Measurements from ENCODE around the gene ZNF556. TPM values are rescaled to one million over a fixed set of nuclear protein-coding genes. Genes with fewer than 3 reads are reported as not detected.

ZNF556 gene
- total RNA-seq: 0.32 and 0.86 TPM in 2 replicates

DNA sequence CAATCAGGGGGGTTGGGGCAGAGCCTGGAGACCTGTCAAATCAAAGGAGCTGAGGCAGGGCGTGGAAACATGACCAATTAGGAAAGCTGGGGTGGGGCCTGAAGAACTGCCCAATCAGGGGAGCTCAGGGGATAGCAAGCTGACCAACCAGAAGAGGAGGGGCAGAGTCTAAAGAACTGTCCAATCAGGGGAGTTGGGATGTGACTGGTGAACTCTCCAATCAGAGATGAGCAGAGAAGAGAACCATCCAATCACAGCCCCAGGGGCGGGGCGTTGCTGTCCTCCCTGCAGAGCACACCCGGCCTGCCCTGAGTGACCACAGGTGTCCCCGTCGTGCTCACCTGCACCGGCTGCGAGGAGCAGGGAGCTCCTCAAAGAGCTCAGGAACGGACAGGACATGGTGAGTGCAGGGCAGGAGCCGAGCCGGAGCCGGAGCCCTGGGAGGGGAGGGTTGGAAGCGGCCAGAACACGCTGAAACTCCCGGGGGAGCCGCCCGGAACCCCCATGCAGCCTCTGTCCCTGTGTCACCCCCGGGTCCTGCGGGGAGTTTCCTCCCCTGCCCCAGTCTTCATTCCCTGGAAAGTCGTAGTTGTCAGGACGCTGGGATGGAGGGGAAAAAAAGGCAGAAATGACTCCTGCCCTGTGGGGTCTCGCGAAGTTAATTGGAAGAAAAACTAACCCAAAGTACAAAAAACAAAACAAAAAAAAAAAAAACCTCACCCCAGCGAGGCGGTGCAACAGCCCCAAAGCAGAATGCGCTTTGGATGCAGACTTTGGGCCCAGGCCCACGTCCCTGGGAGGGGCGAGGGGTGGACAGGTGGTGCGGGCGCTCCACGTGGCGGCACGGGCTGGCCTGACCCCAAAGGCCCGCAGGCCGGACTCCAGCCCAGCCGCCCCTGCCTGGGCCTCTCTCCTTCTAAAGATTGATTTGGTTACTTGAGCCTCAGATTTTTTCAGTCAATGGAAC is at the start of gene ZNF556:
ZNF556 (plus strand) TSS at position 311 of the 967 bp plus-strand sequence; CDS start at position 398, 87 bp downstream.
- peak within 1 kb of the TSS; percentile 53 for H3K4me3 ChIP-seq (ENCODE audit: low read depth, low read length)
- TF ChIP-seq, protein P1, sequence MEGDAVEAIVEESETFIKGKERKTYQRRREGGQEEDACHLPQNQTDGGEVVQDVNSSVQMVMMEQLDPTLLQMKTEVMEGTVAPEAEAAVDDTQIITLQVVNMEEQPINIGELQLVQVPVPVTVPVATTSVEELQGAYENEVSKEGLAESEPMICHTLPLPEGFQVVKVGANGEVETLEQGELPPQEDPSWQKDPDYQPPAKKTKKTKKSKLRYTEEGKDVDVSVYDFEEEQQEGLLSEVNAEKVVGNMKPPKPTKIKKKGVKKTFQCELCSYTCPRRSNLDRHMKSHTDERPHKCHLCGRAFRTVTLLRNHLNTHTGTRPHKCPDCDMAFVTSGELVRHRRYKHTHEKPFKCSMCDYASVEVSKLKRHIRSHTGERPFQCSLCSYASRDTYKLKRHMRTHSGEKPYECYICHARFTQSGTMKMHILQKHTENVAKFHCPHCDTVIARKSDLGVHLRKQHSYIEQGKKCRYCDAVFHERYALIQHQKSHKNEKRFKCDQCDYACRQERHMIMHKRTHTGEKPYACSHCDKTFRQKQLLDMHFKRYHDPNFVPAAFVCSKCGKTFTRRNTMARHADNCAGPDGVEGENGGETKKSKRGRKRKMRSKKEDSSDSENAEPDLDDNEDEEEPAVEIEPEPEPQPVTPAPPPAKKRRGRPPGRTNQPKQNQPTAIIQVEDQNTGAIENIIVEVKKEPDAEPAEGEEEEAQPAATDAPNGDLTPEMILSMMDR (IDR thresholded peaks at IDR 0.05; ENCODE audit: insufficient read depth, low read depth, low read length): no peak
- DNase-seq (ENCODE audit: low read depth): peak; percentile 83

DNA sequence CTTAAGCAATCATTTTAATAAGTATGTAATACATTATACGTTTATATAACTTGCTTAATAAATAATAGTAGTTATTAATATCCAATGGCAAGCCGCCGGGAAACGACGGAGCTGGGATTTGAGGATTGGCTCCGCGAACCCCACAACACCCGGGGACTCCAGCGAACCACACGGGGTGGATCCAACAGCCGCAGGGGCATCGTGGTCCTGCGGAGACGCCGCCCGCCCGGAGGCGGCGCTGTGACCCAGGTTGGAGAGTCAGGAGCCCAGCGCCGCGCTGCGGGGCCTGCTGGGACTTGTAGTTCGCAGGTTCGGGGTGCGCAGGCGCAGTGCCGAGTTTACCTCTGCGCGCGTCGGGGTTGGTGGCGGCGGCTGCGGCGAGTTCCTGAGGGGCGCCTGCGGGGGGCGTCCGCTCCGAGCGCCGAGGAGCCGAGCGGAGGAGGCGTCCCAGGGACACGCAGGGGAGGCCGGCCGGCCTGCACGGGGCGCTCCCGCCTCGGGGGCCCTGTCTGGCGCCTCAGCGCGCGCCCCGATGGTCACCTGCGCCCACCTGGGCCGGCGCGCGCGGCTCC is 47.5 kb upstream of the ZNF556 start, which contains the start of gene ZNF554:
ZNF554 (plus strand) TSS at position 329 of the 572 bp plus-strand sequence; CDS start at position 533, 204 bp downstream.
- DNase-seq (ENCODE audit: low read depth): peak; percentile 96
- H3K4me3 ChIP-seq (ENCODE audit: low read depth, low read length): peak within 1 kb of the TSS; percentile 79
- TF ChIP-seq, protein P1 (IDR thresholded peaks at IDR 0.05; ENCODE audit: insufficient read depth, low read depth, low read length): peak; percentile 98

DNA sequence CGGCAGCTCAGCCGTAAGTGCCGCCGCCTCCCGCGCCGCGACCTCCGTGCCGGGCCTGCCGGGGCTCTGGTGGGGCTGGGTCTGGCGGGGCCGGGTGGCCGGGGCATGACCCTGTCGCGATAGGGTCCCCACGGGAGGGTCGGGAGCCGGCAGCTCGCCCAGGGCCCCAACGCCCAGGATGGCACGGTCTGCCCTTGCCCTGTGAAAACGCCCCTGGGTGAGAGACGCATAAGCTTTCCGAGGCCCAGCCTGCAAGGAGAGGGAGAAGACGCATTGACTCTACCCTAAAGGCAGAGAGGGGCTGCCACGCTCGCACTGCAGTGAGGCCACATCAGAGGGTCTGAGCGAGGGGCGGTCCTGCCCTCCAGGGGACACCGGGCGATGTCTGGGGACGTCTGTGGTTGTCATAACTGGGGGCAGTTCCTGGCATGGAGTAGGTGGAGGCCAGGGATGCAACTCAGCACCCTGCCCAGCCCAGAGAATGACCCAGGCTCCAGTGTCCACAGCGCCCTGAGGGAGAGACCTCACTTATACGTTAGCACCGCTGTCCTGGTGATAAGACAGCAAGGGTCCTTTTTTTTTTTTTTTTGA is 46.9 kb upstream of the ZNF556 start:
- TF ChIP-seq, protein P1 (IDR thresholded peaks at IDR 0.05; ENCODE audit: insufficient read depth, low read depth, low read length): no peak
- no peak for DNase-seq (ENCODE audit: low read depth)
- peak overlapping the region; percentile 79 for H3K4me3 ChIP-seq (ENCODE audit: low read depth, low read length)

DNA sequence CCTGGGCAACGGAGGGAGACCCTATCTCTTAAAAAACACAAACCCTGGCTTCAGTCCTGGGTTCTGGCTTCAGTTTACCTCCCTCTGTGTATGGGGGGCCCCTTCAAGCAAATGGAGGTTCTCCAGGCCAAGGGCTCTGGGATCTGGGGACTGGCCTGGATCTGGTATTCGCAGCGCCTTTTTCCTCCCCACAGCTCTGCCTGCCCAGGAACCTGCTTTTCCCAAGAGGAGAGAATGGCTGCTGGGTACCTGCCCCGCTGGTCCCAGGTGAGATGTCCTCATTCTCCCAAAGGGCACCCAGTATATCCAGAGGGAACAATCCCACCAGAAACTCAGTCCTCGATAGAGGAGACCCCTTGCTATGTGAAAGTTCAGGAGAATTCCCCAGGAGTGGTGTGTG is 44.3 kb upstream of the ZNF556 start:
- H3K4me3 ChIP-seq (ENCODE audit: low read depth, low read length): no peak overlapping the region
- TF ChIP-seq, protein P1 (IDR thresholded peaks at IDR 0.05; ENCODE audit: insufficient read depth, low read depth, low read length): no peak
- DNase-seq (ENCODE audit: low read depth): no peak

DNA sequence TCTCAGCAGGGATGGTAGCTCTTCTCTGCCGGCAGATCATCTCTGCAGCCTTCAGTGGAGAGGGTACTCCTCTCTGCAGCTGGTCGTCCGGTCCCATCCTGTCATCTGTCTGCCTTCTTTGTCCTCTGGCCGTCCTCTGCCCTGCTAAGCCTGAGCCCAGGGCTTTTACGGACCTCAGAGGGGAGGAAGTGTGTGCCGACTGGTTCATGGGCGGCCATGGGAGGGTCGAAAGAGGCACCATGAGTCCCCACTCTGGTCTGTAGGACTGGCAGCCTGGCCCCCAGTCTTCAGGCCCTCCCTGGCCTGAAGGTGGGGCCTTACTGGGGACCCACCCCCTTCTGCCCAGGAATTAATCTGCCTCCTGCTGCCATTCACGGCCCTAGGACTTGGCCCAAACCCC is 43.5 kb upstream of the ZNF556 start:
- no peak overlapping the region for H3K4me3 ChIP-seq (ENCODE audit: low read depth, low read length)
- TF ChIP-seq, protein P1 (IDR thresholded peaks at IDR 0.05; ENCODE audit: insufficient read depth, low read depth, low read length): no peak
- DNase-seq (ENCODE audit: low read depth): no peak

DNA sequence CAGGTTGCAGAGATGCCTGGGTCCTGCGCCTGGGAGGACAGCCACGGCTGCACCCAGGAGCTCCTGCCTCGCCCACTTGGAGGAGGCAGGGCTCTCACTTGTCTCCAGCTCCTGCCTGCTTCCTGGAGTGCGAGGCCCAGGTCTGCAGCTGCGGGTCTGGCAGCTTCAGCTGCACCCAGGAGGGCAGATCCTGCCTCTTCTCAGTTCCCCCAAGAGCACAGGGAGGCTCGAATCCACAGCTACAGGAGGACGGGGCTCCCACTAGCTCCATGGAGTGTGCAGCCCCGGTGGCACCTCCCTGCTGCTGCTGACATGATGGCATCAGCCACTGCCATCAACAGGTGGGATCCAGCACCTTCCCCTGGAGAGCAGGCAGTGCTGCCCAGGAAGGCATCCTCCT is 43.0 kb upstream of the ZNF556 start:
- TF ChIP-seq, protein P1 (IDR thresholded peaks at IDR 0.05; ENCODE audit: insufficient read depth, low read depth, low read length): no peak
- H3K4me3 ChIP-seq (ENCODE audit: low read depth, low read length): no peak overlapping the region
- no peak for DNase-seq (ENCODE audit: low read depth)

All from fibroblast of villous mesenchyme (primary cell).